Measurements from ENCODE around the gene PHLDB2.

GRCh38 chr3:111971533-111972130 lies 112.6 kb downstream of the PHLDB2 start:
- TF ChIP-seq CTCF (IDR thresholded peaks at IDR 0.05) (no peak), POLR2A (IDR thresholded peaks at IDR 0.05) (no peak)

All from lower leg skin (tissue), 3 donors.